Activated CD4-positive, CD25-positive, alpha-beta regulatory T cell treated with anti-CD3 and anti-CD28 coated beads, Interleukin-2, amount 50 U/mL, for 72 hours (primary cell): ENCODE data around the gene NPW.

Source experiments
- DNase-seq: peaks from one replicate; pipeline ENCODE4 v3.0.0; 2021

The NPW gene

DNA sequence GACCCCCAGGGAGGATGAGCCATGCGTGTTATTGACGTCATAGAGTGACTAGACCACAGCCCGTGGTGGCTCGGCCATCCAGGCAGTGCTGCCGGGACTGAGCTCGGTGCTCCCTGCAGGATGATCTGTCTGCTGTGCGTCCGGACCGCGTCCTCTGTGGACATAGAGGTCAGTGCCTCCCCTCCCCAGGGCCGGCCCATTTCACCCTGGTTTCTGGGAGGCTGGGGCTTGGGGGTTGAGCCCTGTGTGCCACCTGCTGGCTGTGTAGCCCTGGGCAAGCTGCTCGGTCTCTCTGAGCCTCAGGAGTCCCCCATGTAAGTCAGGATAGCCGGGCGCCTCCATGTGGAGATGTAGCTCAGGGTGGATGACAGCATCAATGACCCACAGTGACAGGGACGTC, 36.5 kb downstream of the NPW start:
- no peak for DNase-seq

DNA sequence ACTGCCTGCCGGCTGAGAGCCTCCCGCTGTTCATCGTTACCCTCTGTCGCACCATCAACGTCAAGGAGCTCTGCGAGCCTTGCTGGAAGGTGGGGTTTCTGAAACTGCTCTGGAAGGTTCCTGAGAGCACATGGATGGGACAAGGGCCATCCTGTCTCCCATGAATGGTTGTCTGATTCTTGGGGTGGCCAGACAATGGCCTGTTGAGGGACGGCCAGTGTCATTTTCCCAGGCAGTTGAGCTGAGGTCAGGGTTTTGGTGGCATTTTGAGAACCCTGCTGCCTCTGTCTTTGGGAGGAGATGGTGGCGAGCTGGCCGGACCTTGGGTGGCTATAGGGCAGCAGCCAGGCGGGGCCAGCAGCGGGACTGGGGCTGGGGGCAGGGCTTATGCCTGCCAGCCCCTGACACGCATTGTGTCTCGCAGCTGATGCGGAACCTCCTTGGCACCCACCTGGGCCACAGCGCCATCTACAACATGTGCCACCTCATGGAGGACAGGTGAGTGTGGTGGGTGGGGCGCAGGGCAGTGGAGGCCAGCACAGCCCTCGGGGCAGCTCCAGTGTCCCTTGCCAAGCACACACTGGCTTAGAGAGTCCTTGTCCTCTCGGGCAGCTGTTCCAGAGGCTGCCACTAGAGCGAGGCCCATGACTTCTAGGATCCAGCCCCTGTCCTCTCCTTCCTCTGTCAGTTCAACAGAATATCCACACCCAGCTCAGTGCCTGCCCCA, 37.3 kb downstream of the NPW start:
- DNase-seq, result no peak

DNA sequence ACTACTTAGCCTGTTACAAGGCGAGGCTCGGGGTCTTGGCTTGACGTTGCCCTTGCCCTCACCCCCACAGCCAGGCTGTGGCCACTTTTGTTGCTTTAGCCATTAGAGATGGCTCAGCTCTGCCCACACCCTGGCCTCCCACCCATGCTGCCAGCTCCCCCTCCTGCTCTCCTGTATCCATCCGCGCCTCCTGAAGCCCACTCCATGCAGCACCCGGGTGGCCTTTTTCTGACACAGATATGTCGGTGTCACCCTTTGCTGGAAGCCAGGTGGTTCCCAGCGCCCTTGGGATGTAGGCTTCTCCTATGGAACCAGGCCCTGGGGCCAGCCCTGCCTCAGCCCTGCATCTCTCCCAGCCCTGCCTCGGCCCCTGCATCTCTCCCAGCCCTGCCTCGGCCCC, 37.9 kb downstream of the NPW start:
- DNase-seq, result no peak

DNA sequence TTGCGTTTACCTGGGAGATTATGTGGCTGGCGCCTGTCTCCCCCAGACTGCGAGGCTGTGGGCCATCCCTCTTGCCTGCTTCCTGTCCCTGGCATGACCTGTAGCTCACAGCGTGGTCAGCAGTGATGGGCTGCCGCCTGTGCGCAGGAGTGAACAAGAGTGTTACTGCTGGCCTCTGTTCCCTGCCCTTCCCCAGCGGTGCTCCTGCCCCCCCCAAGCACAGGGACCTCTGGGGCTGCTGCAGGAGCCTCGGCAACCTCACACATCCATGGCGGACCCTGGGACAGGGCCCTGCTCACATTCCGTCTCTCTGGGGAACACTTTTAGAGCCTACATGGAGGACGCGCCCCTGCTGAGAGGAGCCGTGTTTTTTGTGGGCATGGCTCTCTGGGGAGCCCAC, 38.8 kb downstream of the NPW start:
- no peak for DNase-seq

DNA sequence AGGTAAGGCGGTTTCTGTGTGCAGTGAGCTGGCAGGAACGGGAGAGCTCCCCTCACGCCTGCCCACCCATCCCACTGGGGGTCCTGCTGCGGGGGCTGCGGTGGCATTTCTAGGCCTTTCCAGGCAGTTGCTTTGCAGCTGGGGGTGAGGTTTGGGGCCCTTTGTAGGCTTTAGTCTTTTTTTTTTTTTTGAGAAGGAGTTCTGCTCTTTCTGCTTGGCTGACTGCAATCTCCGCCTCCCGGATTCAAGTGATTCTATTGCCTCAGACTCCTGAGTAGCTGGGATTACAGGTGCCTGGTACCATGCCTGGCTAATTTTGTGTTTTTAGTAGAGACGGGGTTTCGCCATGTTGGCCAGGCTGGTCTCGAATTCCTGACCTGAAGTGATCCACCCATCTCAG, 39.3 kb downstream of the NPW start:
- DNase-seq, result no peak

DNA sequence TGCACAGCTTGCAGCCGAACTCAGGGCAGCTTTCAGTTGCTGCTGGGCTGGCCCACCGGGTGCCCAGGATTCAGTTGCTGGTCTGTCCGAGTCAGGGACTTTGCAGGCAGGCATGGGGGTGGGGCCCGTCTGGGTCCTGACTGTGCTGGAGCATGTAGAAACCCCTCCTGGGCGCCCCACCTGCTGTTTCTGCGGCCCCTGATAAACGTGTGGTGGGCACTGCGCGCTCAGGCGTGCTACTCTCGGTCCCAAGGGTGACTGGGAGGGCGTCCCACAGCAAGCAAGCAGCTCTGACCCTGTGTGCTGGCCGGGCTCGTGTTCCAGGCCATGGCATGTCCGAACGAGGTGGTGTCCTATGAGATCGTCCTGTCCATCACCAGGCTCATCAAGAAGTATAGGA, 40.8 kb downstream of the NPW start:
- no peak for DNase-seq

DNA sequence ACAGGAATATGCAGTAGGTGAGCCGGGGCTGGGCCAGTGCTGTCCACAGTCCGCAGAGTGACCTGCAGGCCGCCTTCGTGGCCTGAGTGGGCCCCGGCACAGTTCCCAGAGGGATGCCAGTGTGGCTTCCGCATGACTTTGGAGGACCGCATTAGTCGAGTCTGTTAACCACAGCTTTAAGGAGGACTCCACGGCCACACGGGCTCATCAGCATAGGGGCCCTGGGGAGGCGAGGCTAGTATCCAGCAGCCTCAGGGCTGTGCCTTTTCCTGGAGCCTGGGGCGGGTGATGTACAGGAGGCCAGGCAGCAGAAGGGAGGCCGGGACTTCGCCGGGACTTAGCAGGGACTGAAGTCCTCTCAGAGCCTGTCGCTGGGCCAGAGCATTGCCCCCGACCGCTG, 41.4 kb downstream of the NPW start:
- no peak for DNase-seq

DNA sequence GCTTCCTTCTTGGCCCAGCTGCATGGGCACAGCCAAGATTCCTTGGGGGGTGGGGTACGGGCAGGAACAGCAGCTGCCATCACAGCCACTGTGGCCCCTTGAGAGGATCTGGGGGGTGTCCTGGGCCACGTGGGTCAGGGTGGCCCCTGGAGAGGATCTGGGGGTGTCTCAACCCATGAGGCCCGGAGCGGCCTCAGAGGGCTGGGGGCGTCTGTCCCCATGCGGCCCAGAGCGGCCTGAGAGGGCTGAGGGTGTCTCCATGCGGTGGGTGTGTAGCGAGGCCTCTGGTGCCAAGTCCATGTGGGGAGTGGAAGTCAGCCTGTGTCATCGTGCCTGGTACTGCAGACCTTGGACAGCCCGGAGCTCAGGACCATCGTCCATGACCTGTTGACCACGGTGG, 41.9 kb downstream of the NPW start:
- DNase-seq, result no peak

DNA sequence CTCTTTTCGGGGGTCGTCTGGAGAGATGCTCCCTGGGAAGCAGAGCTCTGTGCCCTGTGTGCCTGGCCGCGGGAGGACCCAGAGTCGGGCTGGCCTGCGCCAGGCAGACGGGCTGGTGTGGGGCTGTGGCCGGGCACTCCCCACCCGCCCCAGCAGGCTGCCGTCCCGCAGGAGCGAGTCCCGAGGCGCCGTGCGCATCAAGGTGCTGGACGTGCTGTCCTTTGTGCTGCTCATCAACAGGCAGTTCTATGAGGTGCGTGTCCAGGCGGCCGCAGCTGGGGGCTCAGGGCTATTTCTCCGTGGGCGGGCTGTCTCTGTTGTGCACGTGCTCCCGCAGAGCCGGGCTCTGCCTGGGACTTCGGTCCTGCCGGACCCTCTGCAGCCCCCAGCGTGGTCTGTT, 43.2 kb downstream of the NPW start:
- no peak for DNase-seq

DNA sequence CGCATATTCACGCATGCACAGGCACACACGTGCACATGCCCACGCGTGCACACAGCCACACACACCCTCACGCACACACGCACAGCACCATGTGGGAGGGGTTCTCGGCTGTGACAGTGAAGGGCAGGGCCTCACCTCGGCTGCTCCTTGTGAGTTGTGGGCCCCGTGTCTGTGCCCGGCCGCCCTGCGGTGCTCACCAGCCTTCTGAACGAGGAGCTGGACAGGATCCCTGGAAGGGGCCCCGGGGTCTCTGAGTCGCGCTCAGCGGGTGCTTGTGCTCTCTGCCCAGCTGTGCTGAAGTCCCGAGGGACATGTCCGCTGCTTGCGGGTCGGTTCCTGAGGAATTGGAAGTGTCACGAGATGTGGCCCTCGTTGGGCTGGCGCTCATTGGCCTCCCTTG, 44.3 kb downstream of the NPW start:
- no peak for DNase-seq

DNA sequence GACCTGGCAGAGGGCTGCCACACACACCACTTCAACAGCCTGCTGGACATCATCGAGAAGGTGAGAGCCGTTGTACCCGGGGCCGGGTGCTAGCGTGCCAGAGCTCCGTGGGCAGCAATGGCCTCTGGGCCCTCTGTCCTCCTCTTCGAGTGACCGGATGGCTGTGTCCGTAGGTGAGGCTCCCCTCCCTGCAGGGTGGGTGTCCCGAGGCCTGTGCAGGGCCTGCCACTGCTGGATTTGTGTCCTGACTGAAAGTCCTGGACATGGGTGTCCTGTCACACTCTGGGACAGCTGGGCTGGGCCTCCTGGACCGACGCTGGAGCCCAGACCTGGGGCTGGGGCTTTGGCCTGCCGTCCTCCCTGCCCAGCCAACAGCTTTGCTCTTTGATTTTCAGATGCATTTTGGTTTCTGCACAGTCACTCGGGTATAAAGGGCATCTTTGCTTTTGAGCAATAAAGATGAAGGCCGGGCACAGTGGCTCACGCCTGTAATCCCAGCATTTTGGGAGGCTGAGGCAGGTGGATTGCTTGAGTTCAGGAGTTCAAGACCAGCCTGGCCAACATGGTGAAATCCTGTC, 44.9 kb downstream of the NPW start:
- no peak for DNase-seq

DNA sequence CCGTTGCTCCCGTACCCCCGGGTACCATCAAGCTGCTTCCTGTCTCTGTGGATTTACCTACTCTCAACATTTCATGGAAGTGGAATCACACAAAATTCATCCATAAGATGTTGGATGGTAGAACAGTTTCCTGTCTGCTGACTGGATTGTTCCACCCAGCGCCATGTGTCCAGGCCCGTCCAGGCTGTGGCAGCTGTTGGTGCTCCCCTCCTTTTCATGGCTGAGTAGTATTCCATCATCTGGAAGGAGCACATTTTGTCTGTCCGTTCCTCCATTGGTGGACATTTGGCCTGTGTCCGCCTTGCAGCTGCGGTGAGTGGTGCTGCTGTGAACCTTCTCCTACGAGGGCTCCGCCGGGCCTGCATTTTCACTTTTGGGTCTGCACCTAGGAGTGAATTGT, 46.6 kb downstream of the NPW start:
- DNase-seq, result no peak
